Keratinocyte (primary cell): ENCODE data around the gene PRLR. TPM values are rescaled to one million over a fixed set of nuclear protein-coding genes. Genes with fewer than 3 reads are reported as not detected.

Experiments
- DNase-seq: peaks from one replicate; pipeline ENCODE4 v3.0.0-alpha.2; 2011; ENCODE audit warnings: low read depth, missing footprints, low spot score
- FAIRE-seq: peaks from 2 replicates; lab custom pipeline; 2011; peaks lifted over from hg19 to GRCh38; lab: Jason Lieb, UNC
- H2AFZ ChIP-seq: 2 replicates; pipeline ENCODE4 v1.6.0; 2012; ENCODE audit warnings: low read length, control low read depth, inconsistent platforms; ENCODE audit not compliant: control insufficient read depth
- H3K27ac ChIP-seq: 2 replicates; pipeline ENCODE4 v1.5.1; 2011; ENCODE audit warnings: low read length; ENCODE audit not compliant: control insufficient read depth, insufficient read depth
- H3K27me3 ChIP-seq: 3 replicates; pipeline ENCODE4 v1.6.0; 2011; ENCODE audit warnings: low read length; ENCODE audit not compliant: control insufficient read depth, insufficient read depth; ENCODE audit errors: extremely low read depth
- H3K36me3 ChIP-seq, 2 experiments: 2 replicates in 1 of 2; 3 replicates in 1 of 2; pipeline ENCODE4 v1.5.1; 2011; ENCODE audit warnings: low read length in 2 of 2, mild to moderate bottlenecking in 1 of 2; ENCODE audit not compliant: control insufficient read depth in 2 of 2, insufficient read depth in 2 of 2; ENCODE audit errors: extremely low read depth in 1 of 2
- H3K4me1 ChIP-seq: 3 replicates; pipeline ENCODE4 v1.5.1; 2011; ENCODE audit warnings: low read length; ENCODE audit not compliant: control insufficient read depth, insufficient read depth; ENCODE audit errors: extremely low read depth
- H3K4me2 ChIP-seq: 3 replicates; pipeline ENCODE4 v1.6.0; 2011; ENCODE audit warnings: low read depth, low read length; ENCODE audit not compliant: control insufficient read depth, insufficient read depth; ENCODE audit errors: extremely low read depth
- H3K4me3 ChIP-seq, 3 experiments: fragments of 200-600 bp in 1 of 3; sonication (generic) in 1 of 3; 2 replicates in 2 of 3; 3 replicates in 1 of 3; pipeline ENCODE4 v1.5.1; 2011 to 2016; ENCODE audit warnings: low read length in 3 of 3, mild to moderate bottlenecking in 3 of 3, control low read depth in 2 of 3, inconsistent platforms in 1 of 3, low read depth in 1 of 3, mixed read lengths in 1 of 3, mixed run types in 1 of 3, moderate library complexity in 1 of 3; ENCODE audit not compliant: control insufficient read depth in 2 of 3, insufficient read depth in 2 of 3; ENCODE audit errors: extremely low read depth in 1 of 3
- H3K79me2 ChIP-seq: 2 replicates; pipeline ENCODE4 v1.6.0; 2012; ENCODE audit warnings: low read length; ENCODE audit not compliant: control insufficient read depth, insufficient read depth
- H3K9ac ChIP-seq: 3 replicates; pipeline ENCODE4 v1.6.0; 2011; ENCODE audit warnings: low read length; ENCODE audit not compliant: control insufficient read depth, insufficient read depth; ENCODE audit errors: extremely low read depth
- H3K9me1 ChIP-seq: 3 replicates; pipeline ENCODE4 v1.6.0; 2011; ENCODE audit warnings: low read length; ENCODE audit not compliant: control insufficient read depth, insufficient read depth; ENCODE audit errors: extremely low read depth
- H3K9me3 ChIP-seq: 2 replicates; pipeline ENCODE4 v1.5.1; 2012; ENCODE audit warnings: low read depth, low read length; ENCODE audit not compliant: control insufficient read depth
- H4K20me1 ChIP-seq: 3 replicates; pipeline ENCODE4 v1.6.0; 2011; ENCODE audit warnings: low read length; ENCODE audit not compliant: control insufficient read depth, insufficient read depth; ENCODE audit errors: extremely low read depth
- CTCF ChIP-seq, 3 experiments: IDR thresholded peaks in 1 of 3; conservative IDR thresholded peaks in 1 of 3; optimal IDR thresholded peaks in 1 of 3; 2 replicates in 2 of 3; 3 replicates in 1 of 3; pipeline versions ENCODE3 to v1.5.1; 2011; ENCODE audit warnings: low read length in 3 of 3, mild to moderate bottlenecking in 3 of 3, moderate library complexity in 2 of 3, control low read depth in 1 of 3, inconsistent platforms in 1 of 3; ENCODE audit not compliant: insufficient read depth in 2 of 3; ENCODE audit errors: extremely low read depth in 1 of 3
- EZH2 ChIP-seq: IDR thresholded peaks from one replicate; pipeline ENCODE4 v1.6.1; 2012; ENCODE audit warnings: inconsistent platforms, mild to moderate bottlenecking, low read length, moderate library complexity
- dilution Hi-C: fragments of 300-500 bp; cut with MboI; formaldehyde crosslinking; loops from one replicate; pipeline ENCODE4 v1.7.0; 2020; ENCODE audit warnings: low sequenced_read_pairs; ENCODE audit not compliant: extremely low pct_ligation_motif_present
- polyA plus RNA-seq, 5 experiments: library from polyadenylated mRNA; depleted of rRNA in 3 of 5; stranded (reverse) in 3 of 5; stranded (forward) in 1 of 5; unstranded in 1 of 5; fragments of >200 nt; gene quantifications; 1 replicate in 1 of 5; 2 replicates in 3 of 5; 3 replicates in 1 of 5; pipeline versions ENCODE4 v1.2.1 to v1.2.3, GENCODE V29; 2011 to 2012; ENCODE audit warnings: missing spikeins in 2 of 5, low read depth in 1 of 5, low replicate concordance in 1 of 5

The PRLR gene
- polyA plus RNA-seq, 1 donor (not counting 4 experiments of a cell fraction or from before 2014, with no cell fraction given) = 0.04 TPM

GRCh38 chr5:35146406-35146805 lies 83.9 kb downstream of the PRLR start:
- FAIRE-seq = no peak
- H3K4me2 ChIP-seq = no peak overlapping the region
- no peaks in the 10 kb centered on the region for H3K4me1 ChIP-seq
- TF ChIP-seq CTCF (optimal IDR thresholded peaks at IDR 0.05 in 1 of 3, IDR thresholded peaks at IDR 0.05 in 1 of 3, conservative IDR thresholded peaks at IDR 0.05 in 1 of 3; ENCODE audit: extremely low read depth in 1 of 3, insufficient read depth in 2 of 3, low read length in 3 of 3) (no peak), EZH2 (no peak)
- no peak overlapping the region for H3K9ac ChIP-seq
- dilution Hi-C loops = no loop called here
- no peak overlapping the region for H2AFZ ChIP-seq
- H3K79me2 ChIP-seq = no peaks in the 10 kb centered on the region
- DNase-seq = no peak
- H3K36me3 ChIP-seq = no peaks in the 10 kb centered on the region
- no peaks in the 10 kb centered on the region for H3K9me3 ChIP-seq
- H3K9me1 ChIP-seq = no peaks in the 10 kb centered on the region
- no peak overlapping the region for H3K27ac ChIP-seq
- no peaks in the 10 kb centered on the region for H3K27me3 ChIP-seq
- H4K20me1 ChIP-seq = no peaks in the 10 kb centered on the region
- H3K4me3 ChIP-seq = no peak overlapping the region

GRCh38 chr5:35145691-35146317 lies 84.5 kb downstream of the PRLR start:
- Histone ChIP-seq H3K79me2 (no peaks in the 10 kb centered on the region), H3K36me3 (no peaks in the 10 kb centered on the region), H3K9ac (no peak overlapping the region), H3K27ac (no peak overlapping the region), H3K9me1 (no peaks in the 10 kb centered on the region), H3K4me1 (no peaks in the 10 kb centered on the region), H4K20me1 (no peaks in the 10 kb centered on the region), H3K9me3 (no peaks in the 10 kb centered on the region), H3K27me3 (no peaks in the 10 kb centered on the region), H3K4me3 (no peak overlapping the region), H3K4me2 (no peak overlapping the region), H2AFZ (no peak overlapping the region)
- dilution Hi-C loops = no loop called here
- TF ChIP-seq CTCF (optimal IDR thresholded peaks at IDR 0.05 in 1 of 3, IDR thresholded peaks at IDR 0.05 in 1 of 3, conservative IDR thresholded peaks at IDR 0.05 in 1 of 3; ENCODE audit: extremely low read depth in 1 of 3, insufficient read depth in 2 of 3, low read length in 3 of 3) (no peak), EZH2 (no peak)
- FAIRE-seq (no peak), DNase-seq (no peak)
